ENCODE data around the gene ITPR2. TPM values are rescaled to one million over a fixed set of nuclear protein-coding genes. Genes with fewer than 3 reads are reported as not detected.
"Not testable (repeated sequence)": the region's sequence is repeated elsewhere in the genome, so short reads cannot be mapped to it uniquely, and the experiment has no call there.

The ITPR2 gene
- total RNA-seq, 1 donor = 33.4 TPM

DNA sequence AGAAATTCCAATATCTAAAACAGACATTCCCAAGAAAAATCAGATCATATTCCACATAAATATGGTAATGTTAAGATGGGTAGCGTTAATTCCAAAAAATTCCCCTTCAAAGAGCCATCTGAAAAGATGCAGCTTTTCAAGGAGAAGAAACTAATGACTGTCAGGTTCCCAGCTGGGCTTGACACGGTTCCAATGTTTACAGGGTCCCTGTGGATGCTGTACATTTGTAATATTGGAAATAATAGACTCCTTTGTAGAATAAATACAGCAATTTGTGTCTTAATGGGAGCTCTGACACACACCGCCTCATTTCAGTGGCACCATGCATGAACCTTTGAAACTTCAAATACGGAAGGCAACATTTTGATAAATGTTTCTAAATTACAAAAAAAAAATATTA is 140.6 kb downstream of the ITPR2 start:
- Histone ChIP-seq H3K27me3 (ENCODE audit: insufficient read depth, low read length) (no peaks in the 10 kb centered on the region), H3K4me3 (ENCODE audit: low read length) (no peak overlapping the region), H3K9me3 (ENCODE audit: low read depth, low read length) (no peaks in the 10 kb centered on the region), H3K4me1 (ENCODE audit: insufficient read depth, low read length) (no peaks in the 10 kb centered on the region)

DNA sequence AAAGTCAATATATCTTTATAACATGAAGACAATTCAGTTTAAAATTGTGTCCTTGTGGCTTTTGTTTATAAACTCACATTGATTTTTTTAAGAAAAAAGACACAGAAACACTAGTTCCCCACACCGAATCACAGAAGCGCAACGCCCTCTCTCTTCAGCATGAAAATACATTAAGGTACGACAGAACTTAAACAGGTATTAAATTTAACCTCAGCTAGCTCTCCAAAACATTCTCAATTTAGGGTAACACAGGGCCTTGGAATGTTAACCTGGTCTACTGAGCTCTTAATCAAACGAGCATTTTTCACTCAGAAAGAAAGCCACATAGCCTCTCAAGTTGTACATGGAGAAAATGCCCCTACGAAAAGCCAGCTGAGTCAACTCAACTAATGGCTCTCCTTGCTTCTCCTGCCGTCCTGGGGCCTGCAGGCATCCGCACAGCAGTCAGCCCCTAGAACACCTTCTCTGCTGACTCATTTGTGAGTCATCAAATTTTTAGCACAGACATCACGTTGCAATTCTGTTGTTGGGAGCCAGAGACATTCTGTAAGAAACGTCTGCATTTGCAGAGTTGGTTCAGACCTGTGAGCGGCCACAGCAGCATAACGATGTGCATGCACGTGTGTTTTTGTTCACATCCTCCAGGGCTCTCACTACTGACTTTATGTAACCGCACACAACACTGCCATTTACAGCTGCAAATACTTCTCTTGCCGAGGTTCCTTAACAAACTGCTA is 141.6 kb downstream of the ITPR2 start:
- Histone ChIP-seq H3K4me1 (ENCODE audit: insufficient read depth, low read length) (no peaks in the 10 kb centered on the region), H3K27me3 (ENCODE audit: insufficient read depth, low read length) (no peaks in the 10 kb centered on the region), H3K4me3 (ENCODE audit: low read length) (no peak overlapping the region), H3K9me3 (ENCODE audit: low read depth, low read length) (no peaks in the 10 kb centered on the region)

DNA sequence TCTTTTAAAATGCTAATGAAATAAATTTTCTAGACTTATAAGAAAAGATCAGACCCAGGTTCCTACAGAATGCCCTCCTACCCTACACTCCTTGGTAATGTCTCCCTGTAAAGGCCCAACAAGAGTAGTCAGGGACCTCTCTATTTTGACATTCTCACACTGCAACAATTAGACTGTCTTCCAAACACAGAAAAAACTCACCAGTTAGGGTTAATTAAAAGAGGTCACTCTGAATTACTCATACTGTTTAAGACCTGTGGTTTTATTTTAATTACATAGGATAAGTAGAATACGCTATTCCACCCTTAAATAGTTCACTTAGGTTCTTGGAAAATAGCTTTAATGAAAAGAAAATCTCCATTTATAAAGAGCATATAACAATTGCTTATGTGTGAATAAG is 142.4 kb downstream of the ITPR2 start:
- Histone ChIP-seq H3K4me3 (ENCODE audit: low read length) (no peak overlapping the region), H3K27me3 (ENCODE audit: insufficient read depth, low read length) (no peaks in the 10 kb centered on the region), H3K4me1 (ENCODE audit: insufficient read depth, low read length) (no peaks in the 10 kb centered on the region), H3K9me3 (ENCODE audit: low read depth, low read length) (no peaks in the 10 kb centered on the region)

DNA sequence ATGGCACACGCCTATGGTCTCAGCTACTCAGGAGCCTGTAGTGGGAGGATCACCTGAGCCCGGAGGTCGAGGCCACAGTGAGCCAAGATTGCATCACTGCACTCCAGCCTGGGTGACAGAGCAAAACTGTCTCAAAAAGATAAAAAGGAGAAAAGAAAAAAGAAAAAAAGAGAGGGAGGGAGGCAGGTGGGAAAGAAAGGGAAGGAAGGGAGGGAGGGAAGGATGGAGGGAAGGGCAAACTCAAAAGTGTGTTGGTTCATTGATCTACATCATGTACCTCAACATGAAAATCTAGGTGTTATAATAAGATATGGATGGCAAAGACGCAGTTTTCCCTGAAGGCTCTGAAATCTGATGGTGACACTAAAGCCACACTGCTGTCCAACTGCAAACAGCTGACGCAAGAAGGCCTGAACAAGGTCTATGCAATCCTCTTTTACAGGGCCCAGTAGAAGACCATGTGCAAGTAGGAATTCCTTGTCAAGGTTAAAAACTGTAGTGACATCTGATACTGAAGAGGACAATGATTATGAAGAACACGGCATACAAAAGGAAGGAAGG is 143.6 kb downstream of the ITPR2 start:
- peaks cover under 1% of the 10 kb centered on the region for H3K9me3 ChIP-seq (ENCODE audit: low read depth, low read length)
- H3K4me3 ChIP-seq (ENCODE audit: low read length) = no peak overlapping the region
- no peaks in the 10 kb centered on the region for H3K4me1 ChIP-seq (ENCODE audit: insufficient read depth, low read length)
- no peaks in the 10 kb centered on the region for H3K27me3 ChIP-seq (ENCODE audit: insufficient read depth, low read length)

DNA sequence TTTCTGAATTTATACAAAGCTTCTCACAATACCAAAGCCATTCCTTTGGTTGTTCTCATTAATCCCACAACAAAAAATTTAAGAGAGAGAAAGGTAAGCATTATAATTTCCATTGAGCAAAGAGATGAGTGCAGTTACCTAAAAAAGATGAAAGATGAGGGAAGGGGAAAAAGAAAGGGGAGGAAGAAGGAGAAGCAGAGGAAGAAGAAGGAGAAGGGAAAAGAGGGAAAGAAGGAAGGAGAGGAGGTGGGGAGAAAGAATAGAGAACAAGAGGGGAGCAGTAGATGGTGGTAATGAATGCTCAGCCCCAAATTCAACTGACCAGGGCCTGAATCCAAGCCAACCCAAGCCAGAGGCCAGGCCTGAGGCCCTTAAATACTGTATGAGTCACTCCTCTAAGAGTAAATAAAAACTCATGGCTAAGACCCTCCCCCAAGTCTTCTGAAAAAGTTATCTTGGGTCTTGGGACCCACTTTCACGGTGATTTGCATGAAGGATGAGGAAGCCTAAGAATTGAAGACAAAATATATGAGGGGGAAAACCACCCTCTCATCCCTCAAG is 144.6 kb downstream of the ITPR2 start:
- H3K9me3 ChIP-seq (ENCODE audit: low read depth, low read length) = peaks cover 10% of the 10 kb centered on the region
- H3K27me3 ChIP-seq (ENCODE audit: insufficient read depth, low read length) = no peaks in the 10 kb centered on the region
- H3K4me1 ChIP-seq (ENCODE audit: insufficient read depth, low read length) = no peaks in the 10 kb centered on the region
- H3K4me3 ChIP-seq (ENCODE audit: low read length) = no peak overlapping the region

DNA sequence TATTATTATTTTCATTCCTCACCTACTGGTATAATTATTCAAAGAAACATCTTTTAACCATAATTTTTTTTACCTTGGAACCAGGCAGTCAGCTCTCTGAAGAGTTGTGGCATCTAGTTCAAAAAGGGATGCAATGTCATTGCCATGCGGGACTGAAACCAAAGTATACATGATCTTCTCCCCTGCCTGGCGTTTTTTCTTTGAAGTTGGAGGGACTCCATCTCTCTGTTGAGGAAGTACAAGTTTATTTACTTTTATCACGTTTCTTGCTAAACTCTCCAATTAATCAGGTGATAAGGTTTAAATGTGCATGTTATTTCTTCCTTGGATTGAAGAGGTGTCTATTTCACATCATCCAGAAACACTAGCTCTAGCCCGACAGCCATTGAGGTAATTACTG is 146.6 kb downstream of the ITPR2 start:
- Histone ChIP-seq H3K4me1 (ENCODE audit: insufficient read depth, low read length) (no peaks in the 10 kb centered on the region), H3K27me3 (ENCODE audit: insufficient read depth, low read length) (no peaks in the 10 kb centered on the region), H3K9me3 (ENCODE audit: low read depth, low read length) (peaks cover 12% of the 10 kb centered on the region), H3K4me3 (ENCODE audit: low read length) (no peak overlapping the region)

DNA sequence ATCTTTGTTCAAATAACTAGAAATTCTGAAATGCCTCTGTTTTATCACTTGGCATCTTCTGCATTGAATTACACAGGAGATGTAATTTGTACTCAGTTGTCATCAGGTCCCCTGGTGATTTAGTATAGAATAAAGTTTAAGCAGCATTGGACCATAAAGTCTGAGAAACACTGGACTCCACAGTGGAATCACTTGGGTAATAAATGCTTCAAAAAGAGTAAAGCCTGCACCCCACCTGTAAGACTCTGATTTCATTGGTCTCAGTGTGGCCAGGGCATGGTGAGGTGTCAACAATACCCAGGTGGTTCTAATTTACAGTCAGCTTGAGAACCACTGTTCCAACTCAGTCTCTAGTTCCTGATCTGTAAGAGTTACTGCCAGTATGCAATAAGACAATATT is 148.9 kb downstream of the ITPR2 start:
- H3K4me1 ChIP-seq (ENCODE audit: insufficient read depth, low read length) = no peaks in the 10 kb centered on the region
- H3K27me3 ChIP-seq (ENCODE audit: insufficient read depth, low read length) = no peaks in the 10 kb centered on the region
- H3K4me3 ChIP-seq (ENCODE audit: low read length) = no peak overlapping the region
- peaks cover 12% of the 10 kb centered on the region for H3K9me3 ChIP-seq (ENCODE audit: low read depth, low read length)

DNA sequence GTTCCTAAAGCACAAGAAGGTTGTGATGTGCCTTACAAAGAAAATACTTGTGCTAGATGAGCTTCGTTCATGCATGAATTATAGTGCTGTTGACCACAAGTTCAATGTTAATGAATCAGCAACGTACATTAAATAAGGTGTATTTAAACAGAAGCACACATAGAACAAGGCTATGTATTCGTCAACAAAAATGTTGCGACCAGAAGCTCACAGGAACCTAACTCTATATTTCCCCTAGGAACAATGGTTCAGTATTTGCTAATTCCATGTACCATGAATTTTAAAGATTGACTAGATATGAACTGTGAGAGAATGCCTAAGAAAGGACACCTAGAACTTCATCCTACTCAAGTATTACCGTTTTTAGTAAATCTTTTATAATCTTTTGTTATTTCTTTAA is 149.6 kb downstream of the ITPR2 start:
- Histone ChIP-seq H3K4me3 (ENCODE audit: low read length) (no peak overlapping the region), H3K27me3 (ENCODE audit: insufficient read depth, low read length) (no peaks in the 10 kb centered on the region), H3K4me1 (ENCODE audit: insufficient read depth, low read length) (no peaks in the 10 kb centered on the region), H3K9me3 (ENCODE audit: low read depth, low read length) (peaks cover 12% of the 10 kb centered on the region)

DNA sequence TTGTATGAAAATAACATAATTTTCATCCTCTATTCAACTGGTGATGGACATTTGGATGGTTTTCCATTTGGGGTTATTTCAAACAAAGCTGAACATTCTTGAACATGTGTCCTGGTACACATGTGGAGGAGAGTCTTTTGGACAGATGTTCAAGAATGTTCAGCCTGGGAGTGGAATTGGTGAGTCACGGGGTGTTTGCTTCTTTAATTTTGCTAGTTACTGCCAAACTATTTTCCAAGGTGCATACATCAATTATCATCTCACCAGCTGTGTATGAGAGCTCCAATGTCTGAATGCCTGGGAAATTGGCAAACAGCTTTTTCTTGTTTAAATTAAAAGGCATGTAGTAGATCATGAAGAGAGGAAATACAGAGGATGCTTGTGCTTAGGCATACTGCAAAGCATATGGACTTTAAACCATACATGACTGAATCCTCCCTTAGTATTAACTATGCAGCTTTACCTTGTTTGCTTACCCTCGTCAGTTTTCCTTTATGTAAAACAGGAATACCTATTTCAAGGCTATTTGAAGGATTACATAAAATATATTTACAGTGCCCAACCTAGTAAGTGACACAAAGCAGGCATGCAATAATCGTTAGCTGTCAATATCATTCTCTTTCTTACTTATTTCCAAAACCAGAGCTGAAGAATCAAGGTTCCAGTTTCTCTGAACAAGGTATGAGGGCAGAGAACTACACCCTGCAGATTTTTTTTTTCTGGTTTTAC is 152.1 kb downstream of the ITPR2 start:
- H3K9me3 ChIP-seq (ENCODE audit: low read depth, low read length) = peaks cover 12% of the 10 kb centered on the region
- no peaks in the 10 kb centered on the region for H3K27me3 ChIP-seq (ENCODE audit: insufficient read depth, low read length)
- H3K4me1 ChIP-seq (ENCODE audit: insufficient read depth, low read length) = no peaks in the 10 kb centered on the region
- H3K4me3 ChIP-seq (ENCODE audit: low read length) = no peak overlapping the region

DNA sequence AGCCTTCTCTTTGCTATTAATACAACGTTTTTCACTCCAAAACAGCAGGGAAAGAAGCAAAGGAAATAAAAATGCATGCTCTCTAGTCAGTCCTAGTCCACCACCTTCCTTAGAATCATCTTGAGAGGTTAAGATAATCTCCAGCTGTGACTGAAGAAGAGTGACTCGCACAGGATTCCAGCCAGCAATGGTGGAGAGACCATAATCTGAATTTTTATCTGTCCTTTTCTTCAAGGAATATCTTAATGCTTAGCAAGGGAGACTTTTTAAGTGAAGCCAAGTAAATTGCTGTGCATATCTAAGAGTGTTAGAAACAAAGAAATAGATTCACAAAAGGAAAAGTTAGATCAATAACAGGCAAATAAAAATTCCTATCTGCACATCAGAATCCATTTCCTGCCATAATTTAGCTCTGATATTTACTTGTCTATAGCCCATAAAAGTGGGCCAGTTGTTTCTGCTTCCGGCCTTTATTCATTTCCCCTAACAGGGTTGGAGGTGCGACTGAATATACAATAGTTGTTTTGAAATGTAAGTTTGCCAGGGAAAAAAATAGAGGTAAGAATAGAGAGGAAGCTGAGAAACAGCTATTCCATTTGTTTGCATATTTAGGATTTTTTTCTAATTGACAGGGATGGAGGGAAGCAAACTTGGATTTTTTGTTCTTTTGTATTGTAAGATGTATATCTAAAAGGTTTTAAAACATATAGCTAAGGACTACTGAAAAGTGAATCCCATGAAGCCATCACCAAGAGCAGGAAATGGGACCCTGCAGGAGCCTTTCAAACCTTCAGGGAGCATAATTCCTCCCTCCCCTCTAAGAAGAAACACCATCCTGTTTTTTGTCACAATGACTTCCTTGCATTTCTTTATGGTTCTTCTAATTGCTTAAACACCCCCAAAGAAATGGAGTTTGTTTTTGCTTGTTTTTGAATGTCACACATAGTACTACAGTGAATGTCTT is 154.0 kb downstream of the ITPR2 start:
- Histone ChIP-seq H3K27me3 (ENCODE audit: insufficient read depth, low read length) (no peaks in the 10 kb centered on the region), H3K4me1 (ENCODE audit: insufficient read depth, low read length) (no peaks in the 10 kb centered on the region), H3K9me3 (ENCODE audit: low read depth, low read length) (peaks cover 8% of the 10 kb centered on the region), H3K4me3 (ENCODE audit: low read length) (no peak overlapping the region)

DNA sequence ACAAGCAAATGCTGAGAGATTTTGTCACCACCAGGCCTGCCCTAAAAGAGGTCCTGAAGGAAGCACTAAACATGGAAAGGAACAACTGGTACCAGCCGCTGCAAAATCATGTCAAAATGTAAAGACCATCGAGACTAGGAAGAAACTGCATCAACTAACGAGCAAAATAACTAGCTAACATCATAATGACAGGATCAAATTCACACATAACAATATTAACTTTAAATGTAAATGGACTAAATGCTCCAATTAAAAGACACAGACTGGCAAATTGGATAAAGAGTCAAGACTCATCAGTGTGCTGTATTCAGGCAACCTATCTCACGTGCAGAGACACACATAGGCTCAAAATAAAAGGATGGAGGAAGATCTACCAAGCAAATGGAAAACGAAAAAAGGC is 161.5 kb downstream of the ITPR2 start:
- not testable (repeated sequence) for H3K27me3 ChIP-seq (ENCODE audit: insufficient read depth, low read length); H3K4me3 ChIP-seq (ENCODE audit: low read length); H3K9me3 ChIP-seq (ENCODE audit: low read depth, low read length); H3K4me1 ChIP-seq (ENCODE audit: insufficient read depth, low read length)

DNA sequence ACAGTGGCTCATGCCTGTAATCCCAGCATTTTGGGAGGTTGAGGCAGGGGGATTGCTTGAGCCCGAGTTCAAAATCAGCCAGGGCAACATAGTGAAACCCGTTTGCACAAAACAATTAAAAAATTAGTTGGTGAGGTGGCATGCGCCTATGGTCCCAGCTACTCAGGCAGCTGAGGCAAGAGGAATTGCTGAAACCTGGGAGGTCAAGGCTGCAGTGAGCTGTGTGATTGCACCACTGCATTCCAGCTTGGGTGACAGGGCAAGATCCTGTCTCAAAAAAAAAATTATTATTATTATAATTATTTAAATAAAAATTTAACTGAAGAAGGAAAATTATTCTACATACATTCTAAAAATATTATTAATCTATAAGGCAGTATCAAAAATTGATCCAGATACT is 164.1 kb downstream of the ITPR2 start:
- H3K4me3 ChIP-seq (ENCODE audit: low read length) = no peak overlapping the region
- H3K4me1 ChIP-seq (ENCODE audit: insufficient read depth, low read length) = no peaks in the 10 kb centered on the region
- H3K9me3 ChIP-seq (ENCODE audit: low read depth, low read length) = no peaks in the 10 kb centered on the region
- H3K27me3 ChIP-seq (ENCODE audit: insufficient read depth, low read length) = no peaks in the 10 kb centered on the region

DNA sequence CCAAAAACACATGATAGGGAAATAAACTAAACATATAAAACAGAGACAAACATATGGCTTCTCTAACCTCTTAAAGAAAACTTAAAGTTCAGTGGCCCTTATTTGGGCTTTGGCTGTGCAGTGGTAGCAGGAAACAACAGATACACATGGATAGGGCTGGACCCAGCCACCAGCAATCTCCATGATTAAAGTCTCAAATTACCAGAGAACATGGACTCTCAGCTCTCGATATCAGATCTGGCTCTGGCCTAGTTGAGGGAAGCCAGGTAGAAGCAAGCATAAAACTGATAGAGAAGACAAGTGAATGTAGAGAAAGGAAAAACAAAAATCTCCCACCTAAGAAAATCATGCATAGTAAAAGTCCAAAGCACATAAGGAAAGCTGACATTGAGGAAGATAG is 164.8 kb downstream of the ITPR2 start:
- no peak overlapping the region for H3K4me3 ChIP-seq (ENCODE audit: low read length)
- no peaks in the 10 kb centered on the region for H3K9me3 ChIP-seq (ENCODE audit: low read depth, low read length)
- no peaks in the 10 kb centered on the region for H3K27me3 ChIP-seq (ENCODE audit: insufficient read depth, low read length)
- H3K4me1 ChIP-seq (ENCODE audit: insufficient read depth, low read length) = no peaks in the 10 kb centered on the region

DNA sequence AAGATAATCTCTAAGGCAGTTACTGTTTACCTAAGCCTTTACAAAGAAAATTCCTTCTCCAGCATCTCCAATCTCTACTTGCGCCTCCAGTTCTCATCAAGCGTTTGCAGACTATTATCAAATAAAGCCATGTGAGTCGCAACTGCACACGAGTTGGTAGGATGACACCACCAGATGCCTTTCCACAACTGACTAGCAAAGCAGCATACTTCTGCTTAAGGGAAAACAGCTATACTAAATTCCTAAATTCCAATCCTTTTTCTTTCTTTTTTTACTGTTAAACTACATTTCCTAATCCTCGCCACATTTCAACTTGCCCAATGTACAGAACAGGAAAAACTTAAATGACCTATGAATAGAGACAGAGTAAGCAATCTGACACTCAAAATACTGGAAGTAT is 166.7 kb downstream of the ITPR2 start:
- Histone ChIP-seq H3K4me1 (ENCODE audit: insufficient read depth, low read length) (no peaks in the 10 kb centered on the region), H3K4me3 (ENCODE audit: low read length) (no peak overlapping the region), H3K9me3 (ENCODE audit: low read depth, low read length) (no peaks in the 10 kb centered on the region), H3K27me3 (ENCODE audit: insufficient read depth, low read length) (no peaks in the 10 kb centered on the region)

DNA sequence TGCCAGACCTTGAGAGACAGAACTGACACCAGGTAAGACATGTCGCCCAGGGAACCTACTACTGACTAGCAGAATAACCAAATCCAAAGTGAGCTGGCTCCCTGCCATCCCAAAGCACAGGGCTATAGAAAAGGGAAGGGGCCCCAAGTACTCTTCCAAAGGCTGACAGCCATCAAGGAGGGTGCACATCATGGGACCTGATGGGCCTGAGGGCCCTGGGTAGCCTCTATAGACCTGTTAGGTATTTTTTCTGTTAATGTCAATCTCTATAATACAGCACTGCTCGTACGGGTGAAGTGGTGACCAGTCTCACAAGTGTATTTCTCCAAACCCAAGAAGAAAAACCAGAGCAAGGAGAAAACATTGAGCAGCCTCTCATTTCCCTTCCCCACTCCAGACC is 171.6 kb downstream of the ITPR2 start:
- H3K27me3 ChIP-seq (ENCODE audit: insufficient read depth, low read length) = no peaks in the 10 kb centered on the region
- no peaks in the 10 kb centered on the region for H3K4me1 ChIP-seq (ENCODE audit: insufficient read depth, low read length)
- no peaks in the 10 kb centered on the region for H3K9me3 ChIP-seq (ENCODE audit: low read depth, low read length)
- H3K4me3 ChIP-seq (ENCODE audit: low read length) = no peak overlapping the region
